ENCODE data around the gene SFR1.
A peak's percentile ranks its signal among the peaks of the same experiment; 100 is the strongest.

Gene SFR1

GRCh38 chr10:104109908-104110662, 11.9 kb upstream of the SFR1 start:
- Histone ChIP-seq H3K27me3 (ENCODE audit: control insufficient read depth, insufficient read depth, low read length) (no peaks in the 10 kb centered on the region), H3K36me3 (ENCODE audit: control insufficient read depth, insufficient read depth, low read length) (no peaks in the 10 kb centered on the region), H3K9me3 (ENCODE audit: control insufficient read depth, insufficient read depth, low read length) (no peaks in the 10 kb centered on the region), H3K4me1 (ENCODE audit: control insufficient read depth, insufficient read depth, low read length) (peaks cover 2% of the 10 kb centered on the region), H3K4me3 (ENCODE audit: low read depth, low read length) (no peak overlapping the region), H3K9ac (ENCODE audit: low read depth, low read length) (no peak overlapping the region)

DNA sequence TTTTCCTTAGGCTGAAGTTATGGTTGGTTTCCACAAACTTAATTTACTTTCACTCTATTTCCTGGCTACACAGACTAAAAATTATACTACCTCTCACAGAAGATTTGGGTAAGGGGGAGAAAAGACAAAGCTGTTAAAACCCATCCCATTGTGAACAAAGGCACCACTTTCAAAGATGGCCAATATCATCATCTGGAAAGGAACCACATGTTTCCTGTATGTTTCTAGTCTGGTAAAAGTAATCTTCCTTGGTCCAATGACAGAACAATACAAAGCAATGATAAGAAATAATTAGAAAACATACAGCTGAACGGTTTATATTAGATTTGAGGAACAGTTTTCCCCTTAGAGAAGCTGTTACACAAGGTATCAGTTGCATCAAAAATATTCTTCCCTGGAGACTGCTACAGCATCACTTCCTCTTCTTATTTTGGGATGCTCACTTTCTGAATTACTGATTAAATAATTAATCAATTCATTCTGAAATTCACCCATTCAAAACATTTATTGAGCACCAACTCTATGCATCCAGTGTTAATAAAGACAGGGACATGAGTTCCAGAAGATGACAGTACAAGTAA, 8.5 kb upstream of the SFR1 start:
- no peak overlapping the region for H3K9ac ChIP-seq (ENCODE audit: low read depth, low read length)
- no peaks in the 10 kb centered on the region for H3K27me3 ChIP-seq (ENCODE audit: control insufficient read depth, insufficient read depth, low read length)
- no peak overlapping the region for H3K4me3 ChIP-seq (ENCODE audit: low read depth, low read length)
- no peaks in the 10 kb centered on the region for H3K4me1 ChIP-seq (ENCODE audit: control insufficient read depth, insufficient read depth, low read length)
- H3K9me3 ChIP-seq (ENCODE audit: control insufficient read depth, insufficient read depth, low read length) = no peaks in the 10 kb centered on the region
- no peaks in the 10 kb centered on the region for H3K36me3 ChIP-seq (ENCODE audit: control insufficient read depth, insufficient read depth, low read length)

- Histone ChIP-seq H3K27me3 (ENCODE audit: control insufficient read depth, insufficient read depth, low read length) (no peaks in the 10 kb centered on the region), H3K4me3 (ENCODE audit: low read depth, low read length) (no peak overlapping the region), H3K4me1 (ENCODE audit: control insufficient read depth, insufficient read depth, low read length) (peaks cover 4% of the 10 kb centered on the region)
These were observed 4.1 kb upstream of the SFR1 start for GRCh38 chr10:104117839-104118323.

GRCh38 chr10:104119996-104120395, 2.0 kb upstream of the SFR1 start:
- Histone ChIP-seq H3K9me3 (ENCODE audit: control insufficient read depth, insufficient read depth, low read length) (no peaks in the 10 kb centered on the region), H3K4me1 (ENCODE audit: control insufficient read depth, insufficient read depth, low read length) (peaks cover 4% of the 10 kb centered on the region), H3K36me3 (ENCODE audit: control insufficient read depth, insufficient read depth, low read length) (no peaks in the 10 kb centered on the region), H3K4me3 (ENCODE audit: low read depth, low read length) (no peak overlapping the region), H3K27me3 (ENCODE audit: control insufficient read depth, insufficient read depth, low read length) (no peaks in the 10 kb centered on the region), H3K9ac (ENCODE audit: low read depth, low read length) (no peak overlapping the region)

More at GRCh38 chr10:104117839-104118323, 4.1 kb upstream of the SFR1 start:
- Histone ChIP-seq H3K9me3 (ENCODE audit: control insufficient read depth, insufficient read depth, low read length) (no peaks in the 10 kb centered on the region), H3K36me3 (ENCODE audit: control insufficient read depth, insufficient read depth, low read length) (no peaks in the 10 kb centered on the region), H3K9ac (ENCODE audit: low read depth, low read length) (no peak overlapping the region)

GRCh38 chr10:104120512-104120902, 1.5 kb upstream of the SFR1 start:
- no peaks in the 10 kb centered on the region for H3K27me3 ChIP-seq (ENCODE audit: control insufficient read depth, insufficient read depth, low read length)
- no peaks in the 10 kb centered on the region for H3K36me3 ChIP-seq (ENCODE audit: control insufficient read depth, insufficient read depth, low read length)
- peaks cover 4% of the 10 kb centered on the region for H3K4me1 ChIP-seq (ENCODE audit: control insufficient read depth, insufficient read depth, low read length)
- H3K4me3 ChIP-seq (ENCODE audit: low read depth, low read length) = peak overlapping the region; percentile 73
- no peaks in the 10 kb centered on the region for H3K9me3 ChIP-seq (ENCODE audit: control insufficient read depth, insufficient read depth, low read length)
- H3K9ac ChIP-seq (ENCODE audit: low read depth, low read length) = peak overlapping the region; percentile 84

DNA sequence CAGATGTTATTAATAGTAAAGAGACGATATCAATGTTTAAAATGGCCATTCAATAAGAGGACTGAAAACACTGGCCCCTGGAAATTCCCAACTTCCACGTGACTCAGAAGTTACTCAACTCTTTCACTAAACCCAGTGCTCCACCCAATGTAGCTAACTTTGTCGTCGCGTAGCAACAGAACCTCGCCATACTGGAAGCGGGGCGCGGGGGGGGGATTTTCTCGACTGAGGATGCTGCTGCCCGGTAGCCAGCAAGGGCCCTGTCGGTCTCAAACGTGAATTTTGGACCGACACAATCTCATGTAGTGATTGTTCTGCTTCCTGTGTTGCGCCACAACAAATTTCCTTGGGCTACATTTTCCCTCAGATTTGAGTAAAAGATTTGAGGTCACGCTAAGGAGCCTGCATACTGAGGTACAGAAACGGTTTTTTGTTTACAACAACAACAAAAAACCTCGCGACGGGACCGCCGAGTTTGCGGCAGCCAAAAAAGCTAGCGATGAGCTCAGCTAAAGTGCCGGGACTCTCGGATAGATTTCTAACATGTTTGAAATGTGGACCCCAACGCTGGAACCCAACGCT, 977 bp upstream of the SFR1 start:
- Histone ChIP-seq H3K27me3 (ENCODE audit: control insufficient read depth, insufficient read depth, low read length) (no peaks in the 10 kb centered on the region), H3K4me1 (ENCODE audit: control insufficient read depth, insufficient read depth, low read length) (peaks cover 4% of the 10 kb centered on the region), H3K9me3 (ENCODE audit: control insufficient read depth, insufficient read depth, low read length) (no peaks in the 10 kb centered on the region)

GRCh38 chr10:104122225-104123107, 495 bp downstream of the SFR1 start:
- no peaks in the 10 kb centered on the region for H3K9me3 ChIP-seq (ENCODE audit: control insufficient read depth, insufficient read depth, low read length)
- no peaks in the 10 kb centered on the region for H3K36me3 ChIP-seq (ENCODE audit: control insufficient read depth, insufficient read depth, low read length)
- peaks cover 4% of the 10 kb centered on the region for H3K4me1 ChIP-seq (ENCODE audit: control insufficient read depth, insufficient read depth, low read length)
- H3K4me3 ChIP-seq (ENCODE audit: low read depth, low read length) = peak overlapping the region; percentile 93
- no peaks in the 10 kb centered on the region for H3K27me3 ChIP-seq (ENCODE audit: control insufficient read depth, insufficient read depth, low read length)
- peak overlapping the region; percentile 89 for H3K9ac ChIP-seq (ENCODE audit: low read depth, low read length)

More for the DNA sequence above, 977 bp upstream of the SFR1 start:
- peak overlapping the region; percentile 84 for H3K9ac ChIP-seq (ENCODE audit: low read depth, low read length)
- peak overlapping the region; percentile 73 for H3K4me3 ChIP-seq (ENCODE audit: low read depth, low read length)
- no peaks in the 10 kb centered on the region for H3K36me3 ChIP-seq (ENCODE audit: control insufficient read depth, insufficient read depth, low read length)

- Histone ChIP-seq H3K4me1 (ENCODE audit: control insufficient read depth, insufficient read depth, low read length) (peaks cover 4% of the 10 kb centered on the region), H3K36me3 (ENCODE audit: control insufficient read depth, insufficient read depth, low read length) (no peaks in the 10 kb centered on the region), H3K4me3 (ENCODE audit: low read depth, low read length) (no peak overlapping the region), H3K9ac (ENCODE audit: low read depth, low read length) (no peak overlapping the region), H3K27me3 (ENCODE audit: control insufficient read depth, insufficient read depth, low read length) (no peaks in the 10 kb centered on the region), H3K9me3 (ENCODE audit: control insufficient read depth, insufficient read depth, low read length) (no peaks in the 10 kb centered on the region)
These were observed 1.4 kb downstream of the SFR1 start for GRCh38 chr10:104123397-104123796.

GRCh38 chr10:104127411-104127810, 5.4 kb downstream of the SFR1 start:
- Histone ChIP-seq H3K9ac (ENCODE audit: low read depth, low read length) (no peak overlapping the region), H3K9me3 (ENCODE audit: control insufficient read depth, insufficient read depth, low read length) (no peaks in the 10 kb centered on the region), H3K27me3 (ENCODE audit: control insufficient read depth, insufficient read depth, low read length) (no peaks in the 10 kb centered on the region), H3K4me3 (ENCODE audit: low read depth, low read length) (no peak overlapping the region), H3K4me1 (ENCODE audit: control insufficient read depth, insufficient read depth, low read length) (no peaks in the 10 kb centered on the region), H3K36me3 (ENCODE audit: control insufficient read depth, insufficient read depth, low read length) (no peaks in the 10 kb centered on the region)

DNA sequence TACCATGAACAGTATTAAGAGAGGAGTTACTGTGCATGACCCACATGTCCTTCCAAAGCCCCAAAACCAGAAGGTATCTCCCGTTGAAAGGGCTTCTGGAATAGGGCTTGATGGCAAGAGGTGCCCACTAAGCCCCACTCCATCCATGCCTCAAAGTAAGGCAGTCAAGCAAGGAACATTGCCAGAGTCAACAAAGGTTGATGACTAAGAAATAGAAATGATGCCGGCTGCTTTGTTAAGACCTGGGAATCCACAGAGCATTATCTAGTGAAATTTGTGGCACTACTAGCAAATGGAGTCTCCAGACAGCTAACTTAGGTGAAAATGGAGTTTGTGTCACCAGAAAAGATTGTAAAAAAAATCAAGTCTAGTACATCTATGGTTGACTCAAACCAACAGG, 6.2 kb downstream of the SFR1 start:
- Histone ChIP-seq H3K9me3 (ENCODE audit: control insufficient read depth, insufficient read depth, low read length) (no peaks in the 10 kb centered on the region), H3K27me3 (ENCODE audit: control insufficient read depth, insufficient read depth, low read length) (no peaks in the 10 kb centered on the region), H3K9ac (ENCODE audit: low read depth, low read length) (no peak overlapping the region), H3K4me3 (ENCODE audit: low read depth, low read length) (no peak overlapping the region), H3K36me3 (ENCODE audit: control insufficient read depth, insufficient read depth, low read length) (no peaks in the 10 kb centered on the region), H3K4me1 (ENCODE audit: control insufficient read depth, insufficient read depth, low read length) (no peaks in the 10 kb centered on the region)

DNA sequence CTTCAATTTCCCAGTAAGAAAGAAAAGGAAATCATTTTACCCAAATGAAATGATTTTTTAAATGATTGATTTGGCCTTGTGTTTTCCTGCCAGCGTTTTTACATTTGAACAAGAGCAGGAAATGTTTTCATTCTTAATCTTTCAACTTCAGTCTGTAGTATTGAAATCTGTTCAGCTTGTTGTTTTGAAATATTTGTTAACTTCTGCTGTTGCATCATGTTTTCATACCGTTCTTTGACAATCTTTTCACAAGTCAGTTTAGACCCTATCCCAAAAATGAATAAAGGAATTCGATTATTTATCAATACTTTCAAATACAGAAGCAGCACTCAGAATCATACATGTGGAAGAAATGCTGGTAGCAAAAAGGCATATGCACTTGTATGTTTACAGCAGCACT, 8.1 kb downstream of the SFR1 start:
- no peak overlapping the region for H3K9ac ChIP-seq (ENCODE audit: low read depth, low read length)
- H3K4me3 ChIP-seq (ENCODE audit: low read depth, low read length) = no peak overlapping the region
- no peaks in the 10 kb centered on the region for H3K4me1 ChIP-seq (ENCODE audit: control insufficient read depth, insufficient read depth, low read length)
- H3K36me3 ChIP-seq (ENCODE audit: control insufficient read depth, insufficient read depth, low read length) = no peaks in the 10 kb centered on the region
- H3K9me3 ChIP-seq (ENCODE audit: control insufficient read depth, insufficient read depth, low read length) = no peaks in the 10 kb centered on the region
- no peaks in the 10 kb centered on the region for H3K27me3 ChIP-seq (ENCODE audit: control insufficient read depth, insufficient read depth, low read length)

All from iPS-15b (cell line).